ENCODE measurements around the gene TRPM3.

GRCh38 chr9:70569070-70569772 is 552.2 kb downstream of the TRPM3 start:
- TF ChIP-seq, protein P1, sequence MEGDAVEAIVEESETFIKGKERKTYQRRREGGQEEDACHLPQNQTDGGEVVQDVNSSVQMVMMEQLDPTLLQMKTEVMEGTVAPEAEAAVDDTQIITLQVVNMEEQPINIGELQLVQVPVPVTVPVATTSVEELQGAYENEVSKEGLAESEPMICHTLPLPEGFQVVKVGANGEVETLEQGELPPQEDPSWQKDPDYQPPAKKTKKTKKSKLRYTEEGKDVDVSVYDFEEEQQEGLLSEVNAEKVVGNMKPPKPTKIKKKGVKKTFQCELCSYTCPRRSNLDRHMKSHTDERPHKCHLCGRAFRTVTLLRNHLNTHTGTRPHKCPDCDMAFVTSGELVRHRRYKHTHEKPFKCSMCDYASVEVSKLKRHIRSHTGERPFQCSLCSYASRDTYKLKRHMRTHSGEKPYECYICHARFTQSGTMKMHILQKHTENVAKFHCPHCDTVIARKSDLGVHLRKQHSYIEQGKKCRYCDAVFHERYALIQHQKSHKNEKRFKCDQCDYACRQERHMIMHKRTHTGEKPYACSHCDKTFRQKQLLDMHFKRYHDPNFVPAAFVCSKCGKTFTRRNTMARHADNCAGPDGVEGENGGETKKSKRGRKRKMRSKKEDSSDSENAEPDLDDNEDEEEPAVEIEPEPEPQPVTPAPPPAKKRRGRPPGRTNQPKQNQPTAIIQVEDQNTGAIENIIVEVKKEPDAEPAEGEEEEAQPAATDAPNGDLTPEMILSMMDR (IDR thresholded peaks at IDR 0.05): no peak
- TF ChIP-seq EZH2 (IDR thresholded peaks at IDR 0.05; ENCODE audit: borderline replicate concordance, insufficient read depth, low read depth, low read length, poor library complexity, severe bottlenecking): no peak
